Prostate gland (tissue), 2 donors: Measurements from ENCODE around the gene FAM222A.

Source experiments
- CTCF ChIP-seq, 4 experiments: fragments of 200-600 bp in 2 of 4; fragments of 450-650 bp in 2 of 4; sonication (generic) in 2 of 4; IDR thresholded peaks; 1 replicate in 3 of 4; 2 replicates in 1 of 4; pipeline ENCODE4 v1.5.1; 2016 to 2019; ENCODE audit warnings: antibody characterized with exemption in 4 of 4, mild to moderate bottlenecking in 2 of 4, moderate library complexity in 2 of 4
- POLR2AphosphoS5 ChIP-seq: sonication (generic); formaldehyde crosslinking; IDR thresholded peaks from one replicate; pipeline ENCODE4 v1.6.1; 2017; ENCODE audit warnings: antibody characterized with exemption

GRCh38 chr12:109744986-109745942 lies 31.6 kb downstream of the FAM222A start:
- TF ChIP-seq CTCF (IDR thresholded peaks at IDR 0.05) (no peak), POLR2AphosphoS5 (no peak)
